Vagina (tissue), 2 donors: ENCODE data around the gene PRRT1. TPM values are rescaled to one million over a fixed set of nuclear protein-coding genes. Genes with fewer than 3 reads are reported as not detected.
A peak's percentile ranks its signal among the peaks of the same experiment; 100 is the strongest.

Experiments used
- DNase-seq, 2 donors: peaks; one replicate each; pipeline ENCODE4 v3.0.0-alpha.2; 2017; ENCODE audit errors: extremely low spot score in 2 of 2
- H3K27ac ChIP-seq: fragments of 200-600 bp; sonication (generic); one replicate; pipeline ENCODE4 v1.5.1; 2019
- H3K27me3 ChIP-seq: fragments of 200-600 bp; sonication (generic); one replicate; pipeline ENCODE4 v1.5.1; 2019
- H3K36me3 ChIP-seq, 2 donors: fragments of 200-600 bp; sonication (generic); one replicate each; pipeline ENCODE4 v1.5.1; 2017 to 2019
- H3K4me1 ChIP-seq: fragments of 200-600 bp; sonication (generic); one replicate; pipeline ENCODE4 v1.5.1; 2019
- H3K4me3 ChIP-seq, 2 donors: fragments of 200-600 bp; sonication (generic); 1 replicate in 1 of 2; 2 replicates in 1 of 2; pipeline ENCODE4 v1.5.1; 2016 to 2019
- H3K9me3 ChIP-seq: fragments of 200-600 bp; sonication (generic); one replicate; pipeline ENCODE4 v1.5.1; 2019
- POLR2A ChIP-seq, 2 donors: fragments of 450-650 bp; IDR thresholded peaks; one replicate each; pipeline ENCODE4 v1.6.1; 2017; ENCODE audit warnings: antibody characterized with exemption in 2 of 2, mild to moderate bottlenecking in 2 of 2, moderate library complexity in 2 of 2
- POLR2AphosphoS5 ChIP-seq, 2 donors: sonication (generic); formaldehyde crosslinking; IDR thresholded peaks; one replicate each; pipeline ENCODE4 v1.9.0; 2017; ENCODE audit warnings: antibody characterized with exemption in 2 of 2, mild to moderate bottlenecking in 2 of 2, low read depth in 1 of 2; ENCODE audit not compliant: insufficient read depth in 1 of 2
- intact Hi-C: fragments of 100-400 bp; cut with DNase I; formaldehyde crosslinking; loops from one replicate; pipeline ENCODE4 v1.15.1; 2023
- total RNA-seq: library from RNA; depleted of rRNA; stranded (reverse); fragments of >200 nt; gene quantifications from one replicate; pipeline ENCODE4 v1.2.3, GENCODE V29; 2016
- TF ChIP-seq, protein P1 (sequence below), 3 experiments: fragments of 450-650 bp in 2 of 3; fragments of 200-600 bp in 1 of 3; sonication (generic) in 1 of 3; IDR thresholded peaks; one replicate each; pipeline ENCODE4 v1.5.1; 2017 to 2019; ENCODE audit warnings: antibody characterized with exemption in 3 of 3, mild to moderate bottlenecking in 2 of 3, moderate library complexity in 2 of 3

Gene PRRT1
- total RNA-seq, 1 donor from 2014 or later: 8.8 TPM

DNA sequence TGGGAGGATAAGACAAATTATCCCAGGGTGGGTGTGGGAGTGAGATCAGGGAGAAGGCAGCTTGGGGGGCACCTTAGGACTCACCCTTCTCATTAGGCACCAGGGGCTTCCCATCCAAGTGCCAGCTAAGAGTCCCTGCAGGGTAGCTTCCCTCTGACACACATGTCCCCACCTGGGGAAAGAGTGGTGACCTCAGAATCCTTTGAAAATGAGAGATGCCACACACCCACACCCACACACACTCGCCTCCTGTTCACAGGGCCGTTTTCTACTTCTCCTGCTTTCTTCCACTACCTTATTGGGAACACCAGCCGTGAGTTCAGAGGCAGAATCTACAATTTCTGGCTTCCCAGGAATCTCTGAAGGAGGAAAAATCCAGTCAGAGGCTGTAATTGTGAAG, 31.3 kb upstream of the PRRT1 start:
- Histone ChIP-seq H3K9me3 (no peaks in the 10 kb centered on the region), H3K36me3 (peaks cover 0 to 29% of the 10 kb centered on the region in 2 donors), H3K4me1 (peaks cover 47% of the 10 kb centered on the region), H3K27ac (peak overlapping the region; percentile 99), H3K4me3 (no peak overlapping the region), H3K27me3 (no peaks in the 10 kb centered on the region)
- DNase-seq: no peak
- intact Hi-C loops: loop anchor here (10.0 kb wide), 1 partner anchor 1022 kb away; the partner anchor contains the start of genes HSD17B8, RING1, RXRB and SLC39A7
- no peak for TF ChIP-seq POLR2AphosphoS5 (IDR thresholded peaks at IDR 0.05; ENCODE audit: insufficient read depth in 1 of 2, low read depth in 1 of 2)

DNA sequence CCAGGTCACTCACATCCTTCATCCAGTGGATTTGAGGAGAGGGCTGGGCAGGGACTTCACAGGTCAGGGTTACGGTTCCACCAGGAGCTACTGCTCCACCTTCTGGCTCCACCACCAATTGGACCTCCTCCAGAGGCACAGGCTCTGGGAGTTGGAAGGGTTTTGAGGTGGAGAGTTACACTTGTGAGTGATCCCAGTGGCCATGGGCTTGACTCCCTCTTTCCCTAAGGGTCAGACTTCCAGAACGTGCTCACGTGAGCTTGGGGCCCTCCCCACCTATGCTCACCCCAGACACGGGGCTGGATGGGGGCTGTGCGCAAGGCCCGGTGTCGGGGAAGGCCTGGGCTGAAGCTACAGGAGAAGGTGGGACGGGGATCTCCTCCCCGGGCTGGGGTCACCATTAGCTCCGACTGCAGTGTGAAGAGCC, 30.8 kb upstream of the PRRT1 start:
- Histone ChIP-seq H3K4me1 (peaks cover 42% of the 10 kb centered on the region), H3K27me3 (no peaks in the 10 kb centered on the region), H3K9me3 (no peaks in the 10 kb centered on the region), H3K27ac (peak overlapping the region; percentile 24), H3K4me3 (no peak overlapping the region), H3K36me3 (peaks cover 0 to 27% of the 10 kb centered on the region in 2 donors)
- intact Hi-C loops: loop anchor here (10.0 kb wide), 1 partner anchor 1022 kb away; the partner anchor contains the start of genes HSD17B8, RING1, RXRB and SLC39A7
- TF ChIP-seq POLR2A (IDR thresholded peaks at IDR 0.05): no peak
- TF ChIP-seq POLR2AphosphoS5 (IDR thresholded peaks at IDR 0.05; ENCODE audit: insufficient read depth in 1 of 2, low read depth in 1 of 2): no peak
- TF ChIP-seq, protein P1, sequence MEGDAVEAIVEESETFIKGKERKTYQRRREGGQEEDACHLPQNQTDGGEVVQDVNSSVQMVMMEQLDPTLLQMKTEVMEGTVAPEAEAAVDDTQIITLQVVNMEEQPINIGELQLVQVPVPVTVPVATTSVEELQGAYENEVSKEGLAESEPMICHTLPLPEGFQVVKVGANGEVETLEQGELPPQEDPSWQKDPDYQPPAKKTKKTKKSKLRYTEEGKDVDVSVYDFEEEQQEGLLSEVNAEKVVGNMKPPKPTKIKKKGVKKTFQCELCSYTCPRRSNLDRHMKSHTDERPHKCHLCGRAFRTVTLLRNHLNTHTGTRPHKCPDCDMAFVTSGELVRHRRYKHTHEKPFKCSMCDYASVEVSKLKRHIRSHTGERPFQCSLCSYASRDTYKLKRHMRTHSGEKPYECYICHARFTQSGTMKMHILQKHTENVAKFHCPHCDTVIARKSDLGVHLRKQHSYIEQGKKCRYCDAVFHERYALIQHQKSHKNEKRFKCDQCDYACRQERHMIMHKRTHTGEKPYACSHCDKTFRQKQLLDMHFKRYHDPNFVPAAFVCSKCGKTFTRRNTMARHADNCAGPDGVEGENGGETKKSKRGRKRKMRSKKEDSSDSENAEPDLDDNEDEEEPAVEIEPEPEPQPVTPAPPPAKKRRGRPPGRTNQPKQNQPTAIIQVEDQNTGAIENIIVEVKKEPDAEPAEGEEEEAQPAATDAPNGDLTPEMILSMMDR (IDR thresholded peaks at IDR 0.05): no peak
- DNase-seq: no peak

DNA sequence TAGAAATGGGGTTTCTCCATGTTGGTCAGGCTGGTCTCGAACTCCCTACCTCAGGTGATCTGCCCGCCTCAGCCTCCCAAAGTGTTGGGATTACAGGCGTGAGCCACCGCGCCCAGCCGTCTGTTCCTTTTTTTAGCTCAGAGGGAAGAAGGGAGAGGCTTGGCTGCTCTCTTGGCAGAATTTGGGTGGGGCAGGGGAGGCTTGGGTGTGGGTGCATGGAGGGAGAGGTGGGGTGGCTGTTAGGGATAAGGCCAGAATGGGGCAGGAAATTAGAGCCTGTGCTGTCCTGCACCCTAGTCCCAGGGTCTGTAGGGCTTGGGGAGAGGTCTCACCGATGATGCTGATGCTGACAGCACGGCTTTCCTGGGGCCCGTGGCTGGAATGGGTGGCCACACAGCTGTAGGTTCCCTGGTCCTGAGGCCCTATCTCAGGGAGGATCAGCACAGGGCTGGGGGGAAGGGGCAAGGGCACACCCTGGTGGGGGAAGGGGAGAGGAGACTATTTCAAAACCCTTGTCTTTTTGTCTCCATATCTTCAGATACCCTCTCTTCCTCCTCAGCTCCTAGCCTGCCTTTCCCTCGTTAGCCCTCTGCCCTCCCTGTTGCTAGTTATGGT, 30.3 kb upstream of the PRRT1 start:
- H3K27me3 ChIP-seq: no peaks in the 10 kb centered on the region
- TF ChIP-seq, protein P1 (IDR thresholded peaks at IDR 0.05): no peak
- TF ChIP-seq POLR2AphosphoS5 (IDR thresholded peaks at IDR 0.05; ENCODE audit: insufficient read depth in 1 of 2, low read depth in 1 of 2): no peak
- no peak for TF ChIP-seq POLR2A (IDR thresholded peaks at IDR 0.05)
- H3K27ac ChIP-seq: peak overlapping the region; percentile 24
- peaks cover 41% of the 10 kb centered on the region for H3K4me1 ChIP-seq
- no peaks in the 10 kb centered on the region for H3K9me3 ChIP-seq
- H3K36me3 ChIP-seq: peaks cover 0 to 22% of the 10 kb centered on the region in 2 donors
- no peak overlapping the region for H3K4me3 ChIP-seq
- no peak for DNase-seq
- intact Hi-C loops: loop anchor here (10.0 kb wide), 1 partner anchor 1023 kb away; the partner anchor contains the start of genes HSD17B8, RING1, RXRB and SLC39A7

DNA sequence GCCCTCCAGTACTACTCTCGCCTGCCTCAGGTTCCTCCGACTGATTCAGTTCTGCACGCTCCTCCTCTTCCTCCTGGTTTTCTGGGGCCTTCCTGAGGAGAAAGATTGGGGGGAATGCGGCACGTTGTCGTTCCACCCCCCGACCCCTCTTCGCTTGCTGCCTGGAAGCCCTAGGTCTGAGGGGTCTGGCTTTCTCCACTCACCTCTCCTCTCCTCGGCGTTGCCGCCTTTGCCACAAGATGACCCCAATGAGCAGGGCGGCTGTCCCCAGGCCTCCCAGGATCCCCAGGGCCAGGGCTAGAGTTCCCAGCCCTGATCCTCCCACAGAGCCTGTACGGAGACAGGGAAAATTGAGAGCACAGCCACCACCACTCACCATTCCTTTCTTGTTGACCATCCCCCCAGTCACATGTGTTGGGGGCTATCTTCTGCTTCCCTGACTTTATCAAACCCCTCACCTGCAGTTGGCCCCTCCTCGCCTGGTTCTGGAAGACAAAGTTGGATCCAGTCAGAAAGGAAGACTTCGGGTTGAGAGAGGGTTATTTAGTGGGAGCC, 29.5 kb upstream of the PRRT1 start:
- TF ChIP-seq POLR2A (IDR thresholded peaks at IDR 0.05) (no peak), POLR2AphosphoS5 (IDR thresholded peaks at IDR 0.05; ENCODE audit: insufficient read depth in 1 of 2, low read depth in 1 of 2) (no peak)
- TF ChIP-seq, protein P1 (IDR thresholded peaks at IDR 0.05): no peak
- intact Hi-C loops: loop anchor here (10.0 kb wide), 1 partner anchor 1024 kb away; the partner anchor contains the start of genes HSD17B8, RING1, RXRB and SLC39A7
- H3K4me3 ChIP-seq: no peak overlapping the region
- peak overlapping the region; percentile 24 for H3K27ac ChIP-seq
- peaks cover 0 to 14% of the 10 kb centered on the region in 2 donors for H3K36me3 ChIP-seq
- no peaks in the 10 kb centered on the region for H3K9me3 ChIP-seq
- no peak for DNase-seq
- H3K4me1 ChIP-seq: peaks cover 41% of the 10 kb centered on the region
- H3K27me3 ChIP-seq: no peaks in the 10 kb centered on the region

DNA sequence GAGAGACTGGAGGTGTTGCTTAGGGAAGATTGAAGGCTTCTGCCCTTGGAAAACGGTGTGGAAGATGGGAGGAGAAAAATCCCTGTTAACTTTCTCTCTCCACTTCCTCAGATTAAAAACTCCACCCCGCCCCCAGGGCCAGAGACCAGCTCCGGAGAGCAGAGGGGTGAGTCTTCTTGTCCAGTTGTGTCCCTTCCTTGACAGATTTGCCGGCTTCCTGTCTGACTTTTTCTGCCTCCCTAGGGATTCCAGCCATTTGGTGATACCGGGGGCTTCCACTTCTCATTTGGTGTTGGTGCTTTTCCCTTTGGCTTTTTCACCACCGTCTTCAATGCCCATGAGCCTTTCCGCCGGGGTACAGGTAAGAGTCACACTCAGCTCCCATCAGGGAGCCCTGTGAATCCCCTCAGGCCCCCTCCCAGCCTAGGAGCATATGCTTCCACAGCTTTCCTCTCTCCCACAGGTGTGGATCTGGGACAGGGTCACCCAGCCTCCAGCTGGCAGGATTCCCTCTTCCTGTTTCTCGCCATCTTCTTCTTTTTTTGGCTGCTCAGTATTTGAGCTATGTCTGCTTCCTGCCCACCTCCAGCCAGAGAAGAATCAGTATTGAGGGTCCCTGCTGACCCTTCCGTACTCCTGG, 28.1 kb upstream of the PRRT1 start:
- peaks cover 0 to 10% of the 10 kb centered on the region in 2 donors for H3K36me3 ChIP-seq
- DNase-seq: no peak
- intact Hi-C loops: loop anchor here (10.0 kb wide), 2 partner anchors 55 to 1025 kb away; partner anchors contain the start of genes ATF6B, HSD17B8, RING1 and RXRB
- peaks cover 44% of the 10 kb centered on the region for H3K4me1 ChIP-seq
- TF ChIP-seq POLR2AphosphoS5 (IDR thresholded peaks at IDR 0.05; ENCODE audit: insufficient read depth in 1 of 2, low read depth in 1 of 2) (no peak), POLR2A (IDR thresholded peaks at IDR 0.05) (no peak)
- TF ChIP-seq, protein P1 (IDR thresholded peaks at IDR 0.05): no peak
- no peaks in the 10 kb centered on the region for H3K9me3 ChIP-seq
- H3K4me3 ChIP-seq: no peak overlapping the region
- no peaks in the 10 kb centered on the region for H3K27me3 ChIP-seq
- H3K27ac ChIP-seq: peak overlapping the region; percentile 95
